Gastrocnemius medialis (tissue), 4 donors: Measurements from ENCODE around the gene RNASE13. TPM values are rescaled to one million over a fixed set of nuclear protein-coding genes. Genes with fewer than 3 reads are reported as not detected.

Experiments
- microRNA-seq, 2 donors: library from miRNA; unstranded; fragments of <30 nt; microRNA quantifications; one replicate each; pipeline ENCODE4, GENCODE V29; 2016; ENCODE audit warnings: borderline replicate concordance in 2 of 2
- total RNA-seq, 4 donors: library from RNA; depleted of rRNA; stranded (reverse); fragments of >200 nt; gene quantifications; one replicate each; pipeline versions ENCODE4 v1.1.0 to v1.2.3, GENCODE V29; 2016

RNASE13 gene
- total RNA-seq, 4 donors from 2014 or later: not detected

Small RNA genes lying within 50 kb of the gene (microRNA-seq; reads per million reads assigned to microRNA genes)
- 0.85 to 1.2 reads per million in 2 donors for gene MIR6717

Other genes with a start within 250 kb of the RNASE13 start
- 100 to 1,000 TPM; 157 to 198 (median 190) TPM for gene RNASE1, start 232.0 kb downstream of the RNASE13 start, total RNA-seq
- gene RNASE3, start 143.4 kb downstream of the RNASE13 start, total RNA-seq: not detected
- gene RNASE2, start 79.3 kb downstream of the RNASE13 start, total RNA-seq: 1 to 10 TPM in 1 of 4 donors, under 1 TPM in 2, not detected in 1; 0.82 to 1.6 (median 0.91) TPM
- 10 to 100 TPM; 33.9 to 69.5 (median 50.8) TPM for gene METTL17, start 44.8 kb downstream of the RNASE13 start, total RNA-seq
- gene SLC39A2, start 35.5 kb downstream of the RNASE13 start, total RNA-seq: not detected
- gene NDRG2, start 9.7 kb downstream of the RNASE13 start, total RNA-seq: 1,000 to 10,000 TPM in 3 of 4 donors, 100 to 1,000 TPM in 1; 759 to 2,790 (median 1,841) TPM
- 1 to 10 TPM in 2 of 4 donors, under 1 TPM in 2; 0.22 to 2.3 (median 1.1) TPM for gene TPPP2, start 4.6 kb downstream of the RNASE13 start, total RNA-seq
- gene RNASE7, start 7.6 kb upstream of the RNASE13 start, total RNA-seq: under 1 TPM in 1 of 4 donors, not detected in 3; 0.55 TPM
- gene RNASE8, start 23.0 kb upstream of the RNASE13 start, total RNA-seq: not detected
- 10 to 100 TPM; 10.4 to 15.7 (median 12.9) TPM for gene ARHGEF40, start 35.5 kb upstream of the RNASE13 start, total RNA-seq
- gene ZNF219, start 63.8 kb upstream of the RNASE13 start, total RNA-seq: 10 to 100 TPM; 25.9 to 48.9 (median 43.9) TPM
- gene TMEM253, start 66.3 kb upstream of the RNASE13 start, total RNA-seq: under 1 TPM in 2 of 4 donors, not detected in 2; 0.19 to 0.35 TPM
- gene OR5AU1, start 121.3 kb upstream of the RNASE13 start, total RNA-seq: not detected
- 100 to 1,000 TPM; 281 to 357 (median 318) TPM for gene HNRNPC, start 234.6 kb upstream of the RNASE13 start, total RNA-seq
- gene RPGRIP1, start 245.3 kb upstream of the RNASE13 start, total RNA-seq: not detected